CD4-positive, alpha-beta T cell treated with Interleukin-4 for 1 hour (primary cell): ENCODE data around the gene MARCHF4.

Source experiments
- DNase-seq, 2 donors: peaks; one replicate each; pipeline ENCODE4 v3.0.0-alpha.2; 2020 to 2022

MARCHF4 gene

DNA sequence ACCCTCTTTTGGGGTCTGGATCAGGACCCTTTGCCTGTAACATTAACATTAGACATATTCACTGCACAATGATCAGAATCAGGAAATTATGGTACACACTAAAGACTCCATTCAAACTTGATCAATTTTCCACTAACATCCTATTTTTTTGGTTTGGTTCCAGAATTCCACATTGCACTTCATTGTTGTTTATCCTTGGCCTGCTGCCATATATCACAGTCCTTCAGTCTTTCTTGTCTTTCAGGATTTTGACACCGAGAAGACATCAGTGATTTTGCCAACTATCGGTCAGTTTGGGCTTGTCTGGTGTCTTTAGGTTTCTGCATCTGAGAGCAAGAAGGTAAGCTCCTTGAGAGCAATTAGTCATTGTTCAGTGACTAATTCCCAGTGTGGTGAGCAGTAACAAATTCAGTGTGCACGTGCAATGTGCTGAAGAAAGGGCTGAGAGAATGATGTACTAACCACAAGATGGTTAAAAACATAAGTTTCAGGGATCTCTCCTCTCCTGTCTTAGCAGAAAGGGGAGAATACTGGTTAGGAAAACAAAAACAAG, 23.5 kb downstream of the MARCHF4 start:
- no peak for DNase-seq

DNA sequence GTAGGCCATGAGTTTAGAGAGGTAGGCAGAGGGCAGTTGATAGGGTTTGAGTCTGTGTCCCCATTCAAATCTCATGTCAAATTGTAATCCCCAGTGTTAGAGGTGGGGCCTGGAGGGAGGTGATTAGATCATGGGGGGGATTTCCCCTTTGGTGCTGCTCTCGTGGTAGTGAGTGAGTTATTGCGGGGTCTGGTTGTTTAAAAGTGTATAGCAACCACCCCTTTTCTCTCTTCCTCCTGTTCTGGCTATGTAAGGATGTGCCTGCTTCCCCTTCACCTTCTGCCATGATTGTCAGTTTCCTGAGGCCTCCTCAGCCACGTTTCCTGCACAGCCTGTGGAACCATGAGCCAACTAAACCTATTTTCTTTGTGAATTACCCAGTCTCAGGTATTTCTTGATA, 25.5 kb downstream of the MARCHF4 start:
- no peak for DNase-seq

DNA sequence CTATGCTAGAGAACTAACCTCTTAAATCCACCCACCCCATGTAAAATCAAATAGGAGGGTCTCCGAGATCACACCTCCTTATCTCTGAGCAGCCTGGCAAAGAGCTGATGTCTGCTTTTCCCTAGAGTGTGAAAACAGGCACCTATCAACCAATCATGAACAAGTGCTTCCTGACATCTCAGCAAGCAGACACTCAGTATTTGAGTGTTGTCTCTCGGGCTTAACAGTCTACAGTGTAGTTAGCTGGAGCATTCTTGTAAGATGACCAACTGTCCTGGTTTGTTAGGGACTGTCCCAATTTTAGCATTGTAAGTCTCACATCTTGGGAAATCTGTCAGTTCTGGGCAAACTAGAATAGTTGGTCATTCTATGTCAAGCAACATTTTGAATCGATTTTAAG, 26.4 kb downstream of the MARCHF4 start:
- DNase-seq = no peak

DNA sequence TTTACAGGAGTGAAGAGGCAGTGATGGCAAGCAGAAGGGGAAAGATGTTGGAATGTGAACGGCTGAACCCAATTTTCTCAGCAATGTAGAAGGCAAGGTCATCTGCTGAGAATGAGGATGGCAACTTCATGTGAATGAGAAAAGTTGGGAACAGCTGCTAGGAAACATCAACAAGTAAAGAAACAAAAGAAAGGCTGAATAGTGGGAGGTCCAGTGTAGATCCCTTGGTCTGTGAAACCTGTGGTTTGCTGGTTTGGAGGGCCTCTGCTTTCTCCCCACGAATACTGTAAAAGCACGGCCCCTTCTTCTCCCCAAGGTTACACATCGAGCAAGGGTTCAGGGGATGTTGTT, 27.4 kb downstream of the MARCHF4 start:
- DNase-seq = no peak

DNA sequence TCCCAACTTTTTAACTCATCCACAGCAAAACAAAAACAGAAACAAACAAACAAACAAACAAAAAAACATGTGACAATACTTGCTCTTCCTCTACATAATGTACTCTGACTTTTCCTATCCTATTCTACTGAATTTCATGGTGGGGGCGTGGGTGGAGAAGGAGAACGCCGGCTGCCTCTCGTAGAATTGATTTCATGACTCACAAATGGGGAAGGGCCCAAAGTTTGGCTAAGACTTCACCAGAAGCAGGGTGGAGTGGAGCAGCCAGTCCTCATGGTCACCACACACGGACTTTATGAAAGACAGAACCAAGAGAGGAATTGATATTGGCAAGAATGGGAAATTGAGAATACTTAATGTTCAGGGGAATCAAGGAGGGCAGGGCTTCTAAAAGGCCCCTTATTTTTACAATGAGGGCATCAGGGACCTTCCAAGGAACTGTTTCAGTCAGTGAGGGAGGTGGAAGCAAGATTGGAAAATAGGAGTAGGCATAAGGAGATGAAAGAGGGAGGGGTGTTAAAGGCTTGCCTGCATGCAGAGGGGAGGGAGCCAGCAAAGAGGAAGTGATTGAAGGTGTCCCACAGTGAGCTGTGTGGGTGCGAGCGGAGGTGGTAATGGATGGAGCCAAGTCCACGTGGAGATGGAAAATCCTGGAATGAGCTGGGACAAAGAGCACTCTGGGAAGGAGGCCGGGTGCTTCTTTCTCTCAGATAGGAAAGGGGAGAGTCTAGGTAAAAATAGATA, 27.9 kb downstream of the MARCHF4 start:
- DNase-seq = no peak

DNA sequence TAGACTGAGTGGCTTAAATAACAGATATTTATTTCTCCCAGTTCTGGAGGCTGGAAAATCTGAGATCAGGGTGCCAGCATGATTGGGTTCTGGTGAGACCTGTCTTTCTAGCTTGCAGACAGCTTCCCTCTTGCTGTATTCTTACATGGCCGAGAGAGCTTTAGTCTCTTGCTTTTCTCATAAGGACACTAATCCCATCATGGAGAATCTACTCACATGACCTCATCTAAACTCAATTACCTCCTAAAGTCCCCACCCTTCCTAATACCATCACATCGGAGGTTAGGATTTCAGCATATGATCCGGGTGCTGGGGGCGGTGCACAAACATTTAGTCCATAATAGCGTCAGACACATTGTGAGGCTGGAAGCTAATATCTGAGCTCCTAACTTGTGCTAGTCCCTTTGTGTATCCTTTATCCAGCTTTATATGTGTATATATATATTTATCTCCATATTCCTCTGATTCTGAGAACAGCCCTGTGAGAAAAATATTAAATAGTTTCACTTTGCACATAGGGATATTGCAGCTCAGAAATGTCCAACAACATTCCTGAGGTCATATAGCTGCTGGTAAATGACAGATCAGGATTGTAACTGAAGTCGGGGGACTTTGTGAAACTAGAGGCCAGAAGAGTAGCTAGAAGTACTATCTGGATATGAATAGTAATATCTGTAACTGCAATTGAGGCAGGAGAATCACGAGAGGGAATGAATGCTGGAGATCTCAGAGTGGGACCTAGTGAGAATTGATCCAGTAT, 28.9 kb downstream of the MARCHF4 start:
- no peak for DNase-seq

DNA sequence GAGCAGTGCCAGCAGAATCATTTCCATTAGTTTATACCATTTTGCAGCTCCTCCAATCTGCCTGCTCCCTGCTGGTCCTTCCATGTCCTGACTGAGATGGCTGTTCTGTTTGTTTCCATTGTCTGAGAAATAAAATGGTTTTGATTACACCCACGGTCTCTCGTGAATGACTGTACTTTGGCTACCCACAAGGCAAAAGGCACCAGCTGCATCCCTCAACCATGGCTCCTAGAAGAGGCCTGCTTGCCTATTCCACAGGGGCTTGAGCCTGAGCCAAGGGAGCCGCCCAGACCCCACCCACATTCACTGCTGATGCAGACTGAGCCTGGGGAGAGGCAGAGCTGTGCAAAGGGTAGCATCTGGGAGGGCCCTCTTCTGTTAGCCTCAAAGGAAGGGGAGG, 31.2 kb downstream of the MARCHF4 start:
- no peak for DNase-seq

DNA sequence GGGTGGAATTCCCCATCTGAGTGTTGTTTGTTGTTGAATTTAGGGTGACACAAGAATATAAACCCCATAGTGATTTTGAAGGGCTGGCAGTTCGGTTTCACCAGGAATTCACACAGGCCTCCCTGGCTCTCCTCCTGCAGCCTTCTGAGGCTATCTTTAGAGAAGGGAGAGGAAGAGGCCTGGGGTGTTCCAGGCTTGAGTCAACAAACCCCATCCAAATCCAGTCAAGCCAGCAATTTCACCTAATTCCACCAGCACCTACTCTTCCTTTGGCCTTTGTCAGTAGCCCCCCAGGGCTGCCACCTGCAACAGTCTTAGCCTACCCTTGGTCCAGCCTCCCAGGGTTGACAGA, 32.0 kb downstream of the MARCHF4 start:
- no peak for DNase-seq

DNA sequence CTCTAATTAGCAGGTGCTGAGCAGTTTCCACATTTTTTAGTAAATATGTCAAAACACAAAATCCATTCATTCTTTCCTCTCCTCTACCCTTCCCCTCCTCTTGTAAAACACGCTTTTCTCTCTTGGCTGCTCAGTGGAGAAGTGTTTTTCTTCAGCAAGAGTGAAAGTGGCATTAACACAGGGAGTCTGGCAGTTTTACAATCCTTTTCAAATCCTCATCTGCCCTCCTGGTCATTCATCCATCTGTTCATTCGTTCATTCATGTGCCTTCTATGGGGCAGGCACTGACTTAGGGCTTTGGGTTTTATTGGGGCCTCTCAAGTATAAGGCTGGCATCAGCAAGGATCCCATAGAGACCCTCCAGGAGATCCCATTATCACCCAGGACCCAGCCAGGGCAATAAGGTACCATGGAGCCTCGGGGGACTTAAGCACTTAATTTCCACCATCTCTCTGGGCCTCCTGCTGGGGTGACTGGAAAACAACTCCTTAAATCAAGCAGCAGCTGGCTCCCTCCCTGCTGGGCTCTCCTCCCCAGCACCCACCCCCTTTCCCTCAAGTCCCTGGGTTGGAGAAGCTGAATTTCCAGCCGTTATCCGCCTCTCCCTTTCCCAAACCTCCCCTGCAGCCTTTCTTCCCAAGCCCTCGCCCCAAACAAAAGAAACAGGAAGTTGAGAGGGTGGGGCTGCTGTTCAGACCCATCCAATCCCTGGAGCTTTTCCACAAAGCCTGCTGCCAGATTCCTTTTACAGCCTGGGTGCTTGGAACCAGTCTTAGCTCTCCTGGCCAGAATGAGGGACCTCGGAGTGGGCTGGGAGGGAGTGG, 32.6 kb downstream of the MARCHF4 start:
- no peak for DNase-seq

DNA sequence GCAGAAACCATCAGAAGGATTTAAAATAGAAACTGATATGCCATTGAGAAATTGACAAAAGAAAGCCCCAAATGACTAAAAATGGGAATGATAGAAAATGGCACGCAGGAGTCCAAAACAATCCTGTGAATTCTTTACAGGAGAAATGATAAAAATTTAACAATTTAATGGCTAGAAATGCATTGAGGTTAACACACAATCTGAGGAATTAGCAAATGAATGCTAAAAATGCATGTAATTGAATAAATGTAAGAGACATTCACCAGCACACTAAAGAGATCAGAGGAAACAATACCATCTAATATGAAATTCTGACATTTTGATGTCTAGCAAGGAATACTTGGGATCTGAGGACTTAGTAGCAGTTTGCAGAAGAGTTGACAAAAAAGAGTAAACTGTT, 37.0 kb downstream of the MARCHF4 start:
- DNase-seq = no peak

DNA sequence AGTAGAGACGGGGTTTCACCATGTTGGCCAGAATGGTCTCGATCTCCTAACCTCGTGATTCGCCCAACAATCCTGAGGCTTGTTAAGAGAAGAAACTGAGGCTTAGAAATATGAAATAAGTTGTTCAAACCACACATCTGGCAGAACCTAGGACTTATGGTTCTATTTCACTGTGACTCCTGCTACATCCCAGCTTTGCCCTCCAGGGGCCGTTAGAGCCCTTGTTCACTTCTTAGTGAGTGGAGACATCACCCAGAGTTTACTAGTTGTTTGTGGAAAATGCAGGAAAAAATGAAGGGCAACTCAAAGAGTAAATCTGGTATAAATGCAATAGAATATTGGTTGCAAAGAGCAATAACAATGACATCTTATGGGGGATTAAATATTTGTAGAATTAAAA, 43.9 kb downstream of the MARCHF4 start:
- DNase-seq = peak in 1 of 2 donors; percentile 29

DNA sequence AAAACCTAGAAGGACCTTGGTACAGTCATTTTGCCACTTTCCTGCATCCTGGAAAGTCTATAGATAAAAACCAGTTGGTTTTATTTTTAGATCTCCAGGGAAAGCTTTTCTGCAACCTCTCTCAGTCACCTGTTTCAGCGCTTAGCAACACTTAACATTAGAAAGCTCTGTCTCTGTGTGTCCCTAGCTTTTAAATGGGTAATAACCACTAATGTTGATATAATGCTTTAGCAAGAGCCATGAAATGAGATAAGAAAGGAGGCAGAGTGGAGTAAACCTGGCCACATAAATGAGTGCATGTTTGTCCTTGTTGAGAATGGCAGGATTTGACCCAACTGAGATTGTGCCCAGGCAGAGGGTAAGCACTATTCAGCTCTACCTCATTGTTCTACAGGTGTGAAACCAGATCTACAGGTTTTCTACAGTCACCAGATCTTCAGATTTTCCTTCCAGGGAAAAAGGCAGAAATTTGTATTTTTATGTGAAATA, 44.8 kb downstream of the MARCHF4 start:
- no peak for DNase-seq
